HG03521 (cell line): ENCODE measurements around the gene ARL17A.
"Not testable (repeated sequence)": the region's sequence is repeated elsewhere in the genome, so short reads cannot be mapped to it uniquely, and the experiment has no call there.

Experiments
- ATAC-seq: cut with Tn5 transposase; IDR thresholded peaks from one replicate; pipeline ENCODE4 v1.9.1; 2021; ENCODE audit warnings: mild to moderate bottlenecking, moderate library complexity; ENCODE audit not compliant: unreplicated experiment

ARL17A gene

DNA sequence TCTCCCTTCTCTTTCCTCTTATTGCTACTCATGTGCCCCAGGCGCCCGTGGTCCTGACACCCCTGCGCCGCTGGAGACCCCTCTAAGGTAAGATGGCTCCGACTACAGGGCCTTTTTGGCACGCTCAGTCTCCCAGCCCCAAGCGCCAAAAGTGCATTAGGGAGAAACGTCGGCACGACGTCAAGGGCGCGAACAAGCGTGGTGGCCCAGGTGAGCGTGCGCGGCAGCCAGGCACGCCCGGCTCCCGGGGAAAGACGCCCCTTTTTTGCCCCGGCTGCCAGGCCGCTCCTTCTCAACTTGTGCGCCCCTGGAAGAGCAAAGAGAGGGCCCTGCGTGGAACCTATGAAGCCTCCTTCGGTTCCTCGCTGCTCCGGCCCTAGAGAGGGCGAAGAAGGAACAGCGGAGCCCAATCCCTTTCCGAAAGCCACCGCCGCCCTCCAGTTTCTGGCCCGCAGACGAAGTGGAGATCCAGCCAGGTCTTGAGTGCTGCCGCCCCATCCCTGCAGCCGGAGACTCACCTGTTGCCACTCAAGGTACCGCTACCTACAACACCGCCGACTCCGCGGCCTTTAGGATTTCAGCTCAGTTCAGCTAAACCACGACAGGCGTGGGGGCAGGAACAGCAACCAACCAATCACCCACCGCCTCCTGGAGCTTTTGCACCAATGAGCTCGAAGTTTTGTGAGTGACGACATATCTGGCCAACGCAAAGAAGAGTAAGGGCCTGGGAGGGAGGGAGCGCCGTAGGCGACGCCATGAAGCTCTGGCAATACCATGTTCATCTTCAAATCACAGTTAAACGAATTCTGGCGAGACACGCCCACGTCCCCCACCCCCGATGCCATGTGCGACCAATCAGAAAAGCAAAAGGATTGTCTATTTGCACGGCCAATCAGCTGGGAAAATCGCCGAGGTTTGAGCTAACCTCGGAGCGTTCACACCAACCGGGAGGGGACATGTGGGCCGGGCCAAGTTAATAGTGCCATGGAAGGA is at the start of gene ARL17A:
ARL17A (minus strand) TSS at position 609 of the 993 bp plus-strand sequence. CDS start 3,369 bp downstream, outside the sequence.
- ATAC-seq = peak; percentile 83

DNA sequence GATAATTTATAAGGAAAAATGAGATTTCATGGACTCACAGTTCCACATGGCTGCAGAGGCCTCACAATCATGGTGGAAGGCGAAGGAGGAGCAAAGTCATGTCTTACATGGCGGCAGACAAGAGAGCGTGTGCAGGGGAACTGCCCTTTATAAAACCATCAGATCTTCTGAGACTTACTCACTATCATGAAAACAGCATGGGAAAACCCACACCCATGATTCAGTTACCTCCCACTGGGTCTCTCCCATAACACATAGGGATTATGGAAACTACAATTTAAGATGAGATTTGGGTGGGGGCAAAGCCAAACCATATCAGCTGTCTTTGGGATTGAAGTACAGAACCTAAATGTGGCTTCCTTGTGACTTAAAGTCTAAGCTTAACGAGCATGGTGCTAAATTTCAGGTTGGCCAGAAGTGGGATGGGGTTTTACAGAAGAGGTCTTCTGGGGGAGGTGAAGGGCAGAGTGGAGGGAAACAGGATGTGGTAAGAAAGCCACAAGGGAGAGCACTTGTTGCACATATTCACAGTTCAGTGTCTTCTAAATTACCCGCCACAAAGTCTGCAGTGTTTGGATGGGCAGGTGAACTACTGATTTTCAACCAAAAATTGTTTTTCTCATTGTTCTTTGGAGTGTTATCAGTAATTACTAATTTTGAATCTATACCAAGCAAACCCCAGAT is 49.4 kb upstream of the ARL17A start:
- ATAC-seq = not testable (repeated sequence)

DNA sequence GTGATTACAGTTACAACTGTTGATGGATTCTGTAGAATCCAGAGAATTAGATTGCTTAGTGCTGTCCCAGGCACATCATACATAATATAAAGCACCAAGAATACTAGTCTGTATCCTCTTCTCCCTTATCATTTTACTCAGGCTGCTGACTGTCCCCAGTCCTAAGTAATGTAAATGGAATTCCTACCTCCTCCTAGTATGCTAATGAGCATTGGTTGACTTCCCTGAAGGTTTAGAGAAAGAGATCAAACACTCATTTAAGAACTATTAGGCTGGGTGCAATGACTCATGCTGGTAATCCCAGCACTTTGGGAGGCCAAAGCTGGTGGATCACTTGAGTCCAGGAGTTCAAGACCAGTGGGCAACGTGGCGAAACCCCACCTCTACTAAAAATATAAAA is 48.0 kb upstream of the ARL17A start:
- ATAC-seq = not testable (repeated sequence)

DNA sequence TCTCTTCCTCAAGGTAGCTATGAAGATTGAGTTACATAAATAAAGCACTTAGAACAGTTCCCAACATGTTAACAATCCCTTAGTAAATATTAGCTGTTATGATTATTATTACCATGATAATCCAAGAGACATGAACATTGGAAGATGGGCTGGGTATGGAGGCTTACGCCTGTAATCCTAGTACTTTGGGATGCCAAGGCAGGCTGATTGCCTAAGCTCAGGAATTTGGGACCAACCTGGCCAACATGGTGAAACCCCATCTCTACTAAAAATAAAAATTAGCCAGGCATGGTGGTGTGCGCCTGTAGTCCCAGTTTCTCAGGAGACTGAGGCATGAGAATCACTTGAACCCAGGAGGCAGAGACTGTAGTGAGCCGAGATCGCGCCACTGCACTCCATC is 45.2 kb upstream of the ARL17A start:
- ATAC-seq = not testable (repeated sequence)

- ATAC-seq = not testable (repeated sequence)
Measured at GRCh38 chr17:46623790-46624189, 44.3 kb upstream of the ARL17A start.

DNA sequence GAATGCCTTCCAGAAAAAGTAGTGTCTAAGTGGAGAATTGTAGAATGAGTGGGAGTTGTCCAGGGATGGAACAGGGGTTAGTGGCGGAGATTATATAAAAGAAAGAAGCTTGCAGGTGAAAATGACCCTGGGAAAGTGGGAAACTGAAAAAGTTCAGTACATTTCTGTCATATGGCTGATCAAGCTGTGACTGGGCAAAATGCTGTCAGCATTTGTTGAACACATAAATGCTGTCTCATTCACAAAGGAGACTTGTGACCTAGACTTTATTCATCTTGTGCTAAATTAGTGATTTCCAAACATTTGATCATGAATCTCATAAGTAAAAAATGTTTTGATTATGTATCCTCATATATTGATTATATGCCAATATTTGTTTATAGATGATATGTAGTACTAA is 39.5 kb upstream of the ARL17A start:
- ATAC-seq = not testable (repeated sequence)

GRCh38 chr17:46617121-46617520 is 37.6 kb upstream of the ARL17A start:
- not testable (repeated sequence) for ATAC-seq

DNA sequence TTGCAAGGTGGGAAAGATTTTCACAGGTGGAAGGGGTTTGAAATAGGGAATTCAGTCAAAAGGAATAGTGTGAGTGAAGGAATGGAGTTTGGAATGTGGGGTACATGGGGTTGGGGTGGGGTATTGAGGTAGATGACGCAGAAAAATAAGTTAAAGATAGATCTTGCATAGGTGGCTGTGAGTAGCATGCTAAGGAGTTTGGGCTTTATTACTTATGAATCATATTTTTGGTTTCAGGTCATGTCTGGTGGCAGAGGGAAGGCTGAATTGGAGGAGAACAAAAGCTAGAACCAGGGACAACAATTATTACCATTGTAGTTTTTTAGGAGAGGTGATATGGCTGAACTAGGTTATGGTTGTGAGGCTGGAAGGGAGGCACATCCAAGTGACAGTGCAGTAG is 34.4 kb upstream of the ARL17A start:
- not testable (repeated sequence) for ATAC-seq

- ATAC-seq = not testable (repeated sequence)
Measured at GRCh38 chr17:46611304-46611703, 31.8 kb upstream of the ARL17A start.

- peak; percentile 53 for ATAC-seq
Measured at GRCh38 chr17:46603125-46603524, 23.6 kb upstream of the ARL17A start.

DNA sequence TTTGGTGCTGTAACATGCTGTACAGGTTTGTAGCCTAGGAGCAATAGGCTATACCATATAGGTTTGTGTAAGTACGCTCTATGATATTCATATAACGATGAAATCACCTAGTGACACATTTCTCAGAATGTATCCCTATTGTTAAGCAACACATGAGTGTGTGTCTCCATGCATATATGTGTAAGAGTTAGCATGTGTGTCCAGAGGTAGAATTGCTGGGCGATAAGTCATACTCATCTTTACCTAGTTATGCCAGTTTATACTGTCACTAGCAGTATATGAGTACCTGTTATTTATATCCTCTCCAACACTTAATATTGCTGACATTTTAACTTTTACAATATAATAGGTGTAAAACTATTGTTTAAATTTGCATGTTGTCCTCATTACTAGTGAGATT is 21.3 kb upstream of the ARL17A start:
- ATAC-seq = not testable (repeated sequence)

DNA sequence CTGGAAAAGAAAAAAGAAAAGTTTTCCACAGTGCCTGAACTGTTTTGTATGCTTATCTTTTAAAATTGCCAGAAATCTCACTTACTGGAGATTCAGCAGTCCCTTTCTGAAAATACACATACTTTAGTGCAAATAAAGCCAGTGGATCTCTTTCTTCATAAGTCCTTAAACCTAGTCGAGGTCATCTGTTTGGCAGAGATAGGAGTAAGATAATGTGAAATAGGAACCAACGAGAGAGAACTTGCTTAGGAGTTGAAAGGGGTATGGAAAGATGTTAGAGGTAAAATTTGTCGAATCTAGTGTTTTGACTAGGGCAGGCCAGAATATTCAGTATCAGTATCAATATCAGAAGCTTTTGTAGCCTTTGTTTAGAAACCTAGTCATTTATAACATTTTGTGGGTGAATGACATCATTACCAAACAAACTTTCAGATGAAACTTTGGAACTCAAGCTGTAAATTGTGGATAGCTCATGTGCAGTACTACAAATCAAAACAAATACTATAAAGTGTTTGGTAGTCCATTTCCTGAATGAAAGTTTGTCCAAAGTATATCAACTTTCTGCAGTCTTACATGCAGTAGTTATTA is 18.9 kb upstream of the ARL17A start:
- ATAC-seq = not testable (repeated sequence)

GRCh38 chr17:46591332-46591731 is 11.8 kb upstream of the ARL17A start:
- ATAC-seq = not testable (repeated sequence)

- ATAC-seq = peak; percentile 78
Measured at GRCh38 chr17:46590157-46591146, 11.0 kb upstream of the ARL17A start, which contains the start of gene NSF. Gene NSF, plus strand, starts transcription at chr17:46590669. Its CDS starts 107 bp downstream, at chr17:46590776.

- ATAC-seq = not testable (repeated sequence)
Measured at GRCh38 chr17:46585444-46585843, 6.0 kb upstream of the ARL17A start.

DNA sequence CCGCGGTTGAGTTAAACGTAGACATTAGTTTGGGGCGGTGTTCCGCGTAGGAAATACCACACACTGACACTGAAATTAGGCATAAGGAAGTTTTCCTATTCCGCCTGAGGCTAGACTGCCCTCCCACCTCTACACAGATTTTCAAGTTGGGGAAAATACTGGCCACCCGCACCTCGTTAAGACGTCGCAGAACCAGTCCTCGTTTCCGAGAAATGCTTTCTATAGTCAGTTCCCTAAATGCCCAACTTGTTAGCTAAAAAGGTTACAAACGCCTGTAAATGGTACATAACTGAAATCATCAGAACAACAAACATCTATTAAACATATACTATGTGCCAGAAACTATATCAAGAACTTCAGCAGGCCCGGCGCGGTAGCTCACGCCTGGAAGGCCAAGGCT is 591 bp upstream of the ARL17A start:
- not testable (repeated sequence) for ATAC-seq

- ATAC-seq = not testable (repeated sequence)
Measured at GRCh38 chr17:46571796-46572195, 7.7 kb downstream of the ARL17A start.

DNA sequence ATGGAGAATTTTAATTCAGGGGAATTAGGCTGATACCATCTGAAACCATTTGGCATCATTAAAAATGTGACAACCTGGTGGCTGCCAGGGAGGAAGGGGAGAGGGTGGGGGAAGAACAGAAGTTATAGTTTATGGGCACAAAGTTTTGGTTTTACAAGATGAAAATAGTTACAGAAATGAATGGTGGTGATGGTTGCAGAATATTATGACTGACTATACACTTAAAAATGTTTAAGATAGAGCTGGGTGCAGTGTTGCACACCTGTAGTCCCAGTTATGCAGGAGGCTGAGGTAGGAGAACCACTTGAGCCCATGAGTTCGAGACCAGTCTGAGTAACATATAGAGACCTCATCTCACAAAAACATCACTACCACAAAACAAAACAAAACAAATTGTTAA is 12.5 kb downstream of the ARL17A start:
- ATAC-seq = not testable (repeated sequence)

DNA sequence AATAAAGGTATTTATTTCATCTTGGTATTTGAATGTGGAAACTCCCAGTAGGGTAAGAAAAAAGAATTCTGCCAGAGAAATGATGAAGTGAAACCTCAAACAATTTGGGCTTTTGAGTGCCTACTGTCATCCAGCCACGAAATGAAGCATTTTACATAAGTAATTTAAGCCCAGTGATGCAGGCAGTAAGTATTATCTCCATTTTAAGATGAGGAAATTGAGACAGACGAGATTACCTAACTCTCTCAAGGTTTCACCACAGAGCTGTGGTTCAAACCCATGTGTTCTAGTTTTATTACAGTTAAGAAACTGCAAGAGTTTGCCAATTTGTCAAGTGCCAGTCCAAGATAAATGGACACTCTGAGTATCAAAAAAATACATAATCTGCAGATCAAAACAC is 13.2 kb downstream of the ARL17A start:
- not testable (repeated sequence) for ATAC-seq

DNA sequence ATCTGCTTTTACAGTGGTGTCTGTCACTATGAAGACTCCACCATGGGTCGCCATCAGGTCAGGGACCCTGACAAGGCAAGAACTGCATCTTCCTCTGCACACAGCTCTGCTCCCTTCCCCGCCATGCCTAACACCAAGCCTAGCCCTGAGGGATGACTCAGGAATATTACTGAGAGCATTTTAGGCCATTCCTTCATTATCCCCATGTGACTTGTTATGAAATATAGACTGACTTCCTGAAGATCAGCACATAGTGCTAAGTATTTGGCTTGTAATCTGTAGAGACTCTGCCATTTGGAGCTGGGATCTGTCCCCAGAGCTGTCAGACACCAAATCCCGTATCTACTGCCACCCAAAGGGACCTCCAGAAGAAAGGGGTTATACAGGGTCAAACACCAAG is 19.4 kb downstream of the ARL17A start:
- not testable (repeated sequence) for ATAC-seq
